Psoas muscle (tissue), 8 donors: ENCODE data around the gene SLC4A9. TPM values are rescaled to one million over a fixed set of nuclear protein-coding genes. Genes with fewer than 3 reads are reported as not detected.
A peak's percentile ranks its signal among the peaks of the same experiment; 100 is the strongest.

Experiments used
- ATAC-seq, 4 donors: fragments of 200-7000 bp; cut with Tn5 transposase; one replicate each; pipeline ENCODE4 v1.9.1; 2020; ENCODE audit warnings: moderate library complexity in 3 of 4, mild to moderate bottlenecking in 2 of 4
- DNase-seq, 2 donors: peaks; one replicate each; pipeline ENCODE4 v3.0.0-alpha.2; 2020
- H3K27ac ChIP-seq: fragments of 200-600 bp; one replicate; pipeline ENCODE4 v1.8.0; 2022
- H3K27me3 ChIP-seq, 3 donors: fragments of 200-600 bp in 1 of 3; one replicate each; pipeline versions ENCODE4 v1.6.1 to v1.8.0; 2013 to 2022; ENCODE audit warnings: low read length in 2 of 3, mild to moderate bottlenecking in 2 of 3, moderate library complexity in 1 of 3; ENCODE audit not compliant: insufficient read depth in 3 of 3
- H3K36me3 ChIP-seq, 2 donors: fragments of 200-600 bp in 1 of 2; one replicate each; pipeline versions ENCODE4 v1.6.1 to v1.8.0; 2013 to 2022; ENCODE audit warnings: low read depth in 1 of 2, mild to moderate bottlenecking in 1 of 2, moderate library complexity in 1 of 2; ENCODE audit not compliant: insufficient read depth in 1 of 2
- H3K4me1 ChIP-seq: fragments of 200-600 bp; one replicate; pipeline ENCODE4 v1.8.0; 2022
- H3K4me3 ChIP-seq: fragments of 200-600 bp; one replicate; pipeline ENCODE4 v1.8.0; 2022; ENCODE audit warnings: mild to moderate bottlenecking
- H3K9me3 ChIP-seq: fragments of 200-600 bp; one replicate; pipeline ENCODE4 v1.8.0; 2022
- CTCF ChIP-seq: fragments of 200-600 bp; IDR thresholded peaks from one replicate; pipeline ENCODE4 v1.8.0; 2022; ENCODE audit warnings: antibody characterized with exemption
- WGBS, 3 donors: extraction: QIAGEN DNeasy Blood & Tissue Kit; methylation state at CpG; one replicate each; pipeline versions ENCODE4 v1.1.6 to v1.1.7; 2013; 5-methylcytosine and 5-hydroxymethylcytosine counted together
- intact Hi-C, 2 donors: fragments of 100-400 bp; cut with DNase I; formaldehyde crosslinking; loops; one replicate each; pipeline versions ENCODE4 v1.11.0 to v1.14.2; 2022
- polyA plus RNA-seq, 3 donors: library from polyadenylated mRNA; stranded (reverse); fragments of 200-250 nt; gene quantifications; one replicate each; pipeline ENCODE4 v1.2.3, GENCODE V29; 2013
- total RNA-seq, 4 donors: library from RNA; stranded (reverse); fragmentation: NEBNext Ultra II Directional in 2 of 4; extraction: Animal tissue kit (Norgen Biotek cat#: 25700) in 2 of 4; gene quantifications; one replicate each; pipeline versions ENCODE4 v1.2.1 to v1.2.4, GENCODE V29; 2021 to 2023
- donor health status: healthy with polysubstance abuse.
- donor health status: DM: no; HTN: no; CAD: no; lungs with moderate emphysema.
- donor health status: Bipolar disorder and iron deficiency.
- donor health status: healthy.
- donor health status: DM: yes; HTN: yes; CAD: no.
- donor health status: DM: no; HTN: no; CAD: no.
- donor health status: DM: no; HTN: no; CAD: no.
- donor health status: DM: yes; HTN: yes; CAD: no.

SLC4A9 gene
- total and polyA plus RNA-seq, 7 donors: 0.09 TPM; not detected in 6

GRCh38 chr5:140348104-140348503 is 11.9 kb upstream of the SLC4A9 start:
- TF ChIP-seq CTCF: no peak
- 51 to 60% (median 52%) methylated on average over 4 of the region's 4 CpGs for WGBS, 3 donors
- DNase-seq (no peak), ATAC-seq (peak in 1 of 4 donors; percentile 2)
- Histone ChIP-seq H3K27me3 (no peaks in the 10 kb centered on the region), H3K4me1 (peaks cover 51% of the 10 kb centered on the region), H3K4me3 (no peak overlapping the region), H3K36me3 (peaks cover 0 to 11% of the 10 kb centered on the region in 2 donors), H3K27ac (peak overlapping the region; percentile 94), H3K9me3 (no peaks in the 10 kb centered on the region)
- intact Hi-C loops: loop anchor here (5.0 kb wide), 3 partner anchors 106 to 176 kb away; partner anchors contain the start of gene CYSTM1 (in 1 of the 2)

- DNase-seq (no peak), ATAC-seq (no peak)
- Histone ChIP-seq H3K27ac (peak overlapping the region; percentile 94), H3K4me1 (peaks cover 40% of the 10 kb centered on the region), H3K4me3 (no peak overlapping the region), H3K9me3 (no peaks in the 10 kb centered on the region), H3K27me3 (no peaks in the 10 kb centered on the region), H3K36me3 (no peaks in the 10 kb centered on the region)
- intact Hi-C loops: loop anchor here (5.0 kb wide), 3 partner anchors 107 to 177 kb away; partner anchors contain the start of gene CYSTM1 (in 1 of the 2)
- WGBS, 3 donors: 79 to 88% (median 88%) methylated on average over 2 of the region's 2 CpGs
- no peak for TF ChIP-seq CTCF
These were observed 10.8 kb upstream of the SLC4A9 start for GRCh38 chr5:140349244-140349643.

- H3K27ac ChIP-seq: no peak overlapping the region
- ATAC-seq (peak in 3 of 4 donors; percentile 43 to 66 (median 52)), DNase-seq (no peak)
- H3K9me3 ChIP-seq: no peaks in the 10 kb centered on the region
- H3K27me3 ChIP-seq: no peaks in the 10 kb centered on the region
- WGBS, 3 donors: 4 to 10% (median 7%) methylated on average over 5 of the region's 5 CpGs
- TF ChIP-seq CTCF: peak; percentile 91
- no peak overlapping the region for H3K4me3 ChIP-seq
- H3K36me3 ChIP-seq: no peaks in the 10 kb centered on the region
- intact Hi-C loops: loop anchor here in 1 of 2 donors (10.0 kb wide), 1 partner anchor 277 kb away; no protein-coding TSS in a partner anchor
- peaks cover 28% of the 10 kb centered on the region for H3K4me1 ChIP-seq
These were observed 8.2 kb upstream of the SLC4A9 start for GRCh38 chr5:140351609-140352334.

- Histone ChIP-seq H3K27ac (no peak overlapping the region), H3K9me3 (no peaks in the 10 kb centered on the region), H3K36me3 (no peaks in the 10 kb centered on the region), H3K4me3 (no peak overlapping the region), H3K27me3 (no peaks in the 10 kb centered on the region), H3K4me1 (peaks cover 5% of the 10 kb centered on the region)
- no peak for DNase-seq
- ATAC-seq: no peak
- intact Hi-C loops: loop anchor here in 1 of 2 donors (10.0 kb wide), 1 partner anchor 281 kb away; no protein-coding TSS in a partner anchor
- WGBS, 3 donors: 86 to 91% (median 91%) methylated on average over 7 of the region's 7 CpGs
- TF ChIP-seq CTCF: no peak
These were observed 4.4 kb upstream of the SLC4A9 start for GRCh38 chr5:140355546-140355945.
